HG03442 (cell line): Measurements from ENCODE around the gene ST3GAL4.
"Not testable (repeated sequence)": the region's sequence is repeated elsewhere in the genome, so short reads cannot be mapped to it uniquely, and the experiment has no call there.

Source experiments
- ATAC-seq: cut with Tn5 transposase; IDR thresholded peaks from one replicate; pipeline ENCODE4 v1.9.1; 2021; ENCODE audit warnings: mild to moderate bottlenecking, moderate library complexity; ENCODE audit not compliant: unreplicated experiment

The ST3GAL4 gene

DNA sequence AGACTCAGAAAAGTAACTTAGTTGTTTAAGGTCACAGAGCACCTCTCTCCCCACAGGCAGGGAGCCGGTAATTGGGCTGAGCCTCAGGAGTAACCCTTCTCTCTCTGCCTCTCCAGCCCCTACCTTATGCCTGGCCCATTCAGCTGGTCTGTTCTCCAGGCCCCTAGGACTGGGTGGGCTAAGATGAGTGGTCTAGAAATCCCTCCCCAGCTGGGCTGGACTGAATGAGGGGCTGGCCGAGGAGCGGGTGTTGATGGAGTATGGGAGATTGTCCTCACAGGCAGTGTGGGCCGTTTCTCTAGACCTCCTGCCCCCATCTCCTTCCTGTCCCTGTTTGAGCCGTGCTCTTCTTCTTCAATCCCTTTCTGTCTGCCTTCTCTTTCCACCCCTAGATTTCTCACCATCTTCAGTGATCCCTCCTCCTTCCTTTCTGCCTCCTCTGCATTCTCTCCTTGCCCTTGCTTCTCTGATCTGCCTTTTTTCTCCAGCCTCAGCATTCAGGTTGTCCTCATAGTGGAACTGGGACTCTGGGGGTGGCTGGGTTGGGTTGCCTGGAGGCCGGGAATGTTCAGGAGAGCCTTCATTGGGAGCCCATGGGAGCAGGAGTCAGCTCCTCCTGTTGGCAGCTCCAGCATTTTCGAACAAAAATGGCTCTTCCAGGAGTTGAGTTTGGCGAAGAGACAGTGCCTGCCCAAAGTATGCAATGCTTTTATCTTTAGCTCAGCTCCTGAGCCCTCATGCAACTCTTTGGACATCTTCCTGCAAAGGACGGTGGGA lies 7.6 kb downstream of the ST3GAL4 start:
- no peak for ATAC-seq

GRCh38 chr11:126363706-126364248 lies 8.3 kb downstream of the ST3GAL4 start:
- ATAC-seq: no peak

DNA sequence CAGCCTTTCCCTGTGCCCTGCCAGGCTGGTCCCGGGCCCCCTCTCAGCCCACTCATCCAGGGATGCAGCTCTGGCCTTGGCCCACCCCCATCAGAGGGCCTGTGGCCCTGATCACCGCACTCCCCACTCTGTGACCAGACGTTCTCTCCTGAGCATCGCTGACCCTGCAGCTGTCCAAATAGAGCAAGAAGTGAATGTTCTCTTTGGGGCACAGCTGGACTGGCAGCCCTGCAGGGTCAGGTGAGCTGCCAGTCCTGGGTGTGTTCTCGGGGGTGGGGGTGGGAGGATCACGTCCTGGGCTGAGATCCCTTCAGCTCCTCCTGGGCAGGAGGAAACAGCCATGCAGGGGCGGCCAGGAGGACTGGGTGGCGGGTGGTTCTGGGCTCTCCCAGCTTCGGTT lies 9.2 kb downstream of the ST3GAL4 start:
- not testable (repeated sequence) for ATAC-seq

DNA sequence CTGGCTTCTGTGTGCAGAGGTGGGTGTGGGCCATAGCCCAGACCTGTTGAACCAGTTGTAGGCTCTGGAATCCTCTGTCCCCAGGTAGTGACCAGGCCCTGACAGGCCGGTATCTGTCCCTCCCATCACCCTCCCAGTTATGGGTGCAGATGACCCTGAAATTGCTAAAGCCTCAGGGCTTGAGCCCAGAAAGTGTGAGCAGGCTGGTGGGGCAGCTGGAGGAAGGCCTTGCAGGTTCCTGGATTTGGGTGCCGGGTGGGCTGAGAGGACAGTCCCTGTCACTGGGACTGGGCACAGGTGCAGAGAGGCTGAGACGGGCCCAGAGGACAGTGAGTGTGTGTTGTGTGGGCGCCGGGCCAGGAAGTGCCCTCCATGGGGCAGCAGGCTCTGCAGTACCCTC lies 10.0 kb downstream of the ST3GAL4 start:
- ATAC-seq: not testable (repeated sequence)

GRCh38 chr11:126366064-126366822 lies 10.8 kb downstream of the ST3GAL4 start:
- no peak for ATAC-seq

- not testable (repeated sequence) for ATAC-seq
Measured at GRCh38 chr11:126366823-126367654, 11.6 kb downstream of the ST3GAL4 start.

GRCh38 chr11:126367806-126368205 lies 12.3 kb downstream of the ST3GAL4 start:
- ATAC-seq: not testable (repeated sequence)

DNA sequence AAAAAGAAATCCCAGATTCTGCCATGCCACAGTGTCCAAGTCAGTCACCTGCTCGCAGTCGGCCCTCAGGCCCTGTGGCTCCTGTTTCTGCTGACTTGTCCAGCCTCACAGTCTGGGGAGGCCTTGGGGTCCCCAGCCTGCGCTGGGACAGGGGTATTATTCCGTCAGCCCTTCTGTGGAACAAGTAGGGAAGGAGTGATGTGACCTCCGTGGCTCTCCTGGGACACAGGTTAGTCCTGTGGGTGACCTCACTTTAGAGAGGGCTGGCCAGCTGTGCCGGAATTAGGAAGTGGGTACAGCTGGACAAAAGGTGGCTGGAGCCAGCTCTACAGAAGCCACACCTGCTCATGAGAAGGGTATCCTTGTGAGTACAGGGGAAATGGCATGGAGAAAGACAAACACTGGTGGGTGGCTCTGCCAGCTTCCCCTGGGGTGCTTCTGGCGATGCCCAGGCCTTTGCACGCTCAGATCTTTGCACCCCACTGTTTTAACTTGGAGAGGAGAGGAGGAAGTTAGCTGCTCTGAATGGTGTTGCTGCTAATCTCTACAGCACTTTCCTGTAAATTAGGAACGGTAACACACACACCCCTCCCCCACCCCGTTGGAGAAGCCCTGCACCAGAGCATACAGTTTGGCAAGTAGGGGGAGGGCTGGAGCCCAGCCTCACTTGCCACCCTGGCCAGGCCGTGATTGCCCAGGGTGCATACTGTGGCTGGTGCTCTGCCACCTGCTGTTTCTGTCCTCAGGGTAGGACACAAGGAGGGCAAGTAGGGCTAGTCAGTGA lies 13.0 kb downstream of the ST3GAL4 start:
- not testable (repeated sequence) for ATAC-seq

- ATAC-seq: no peak
Measured at GRCh38 chr11:126370016-126370415, 14.5 kb downstream of the ST3GAL4 start.

DNA sequence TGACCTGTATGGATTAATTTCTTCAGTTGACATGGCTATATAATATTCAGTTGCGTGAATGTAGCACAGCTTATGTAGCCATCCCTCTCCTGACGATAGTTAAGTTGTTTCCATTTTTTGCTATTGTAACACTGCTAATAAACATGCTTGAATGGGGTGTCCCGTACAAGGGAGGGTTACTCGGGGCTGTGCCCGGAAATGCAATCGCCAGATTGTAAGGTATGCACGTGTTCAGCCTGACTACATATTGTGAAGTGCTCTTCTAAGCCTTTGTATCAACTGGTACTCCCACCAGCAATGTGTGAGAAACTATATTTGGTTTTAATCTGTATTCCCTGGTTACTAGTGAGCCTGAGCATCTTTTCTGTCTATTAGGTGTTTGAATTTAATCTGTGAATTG lies 16.1 kb downstream of the ST3GAL4 start:
- no peak for ATAC-seq

- not testable (repeated sequence) for ATAC-seq
Measured at GRCh38 chr11:126373389-126374066, 18.0 kb downstream of the ST3GAL4 start.

GRCh38 chr11:126374562-126375300 lies 19.2 kb downstream of the ST3GAL4 start:
- not testable (repeated sequence) for ATAC-seq

DNA sequence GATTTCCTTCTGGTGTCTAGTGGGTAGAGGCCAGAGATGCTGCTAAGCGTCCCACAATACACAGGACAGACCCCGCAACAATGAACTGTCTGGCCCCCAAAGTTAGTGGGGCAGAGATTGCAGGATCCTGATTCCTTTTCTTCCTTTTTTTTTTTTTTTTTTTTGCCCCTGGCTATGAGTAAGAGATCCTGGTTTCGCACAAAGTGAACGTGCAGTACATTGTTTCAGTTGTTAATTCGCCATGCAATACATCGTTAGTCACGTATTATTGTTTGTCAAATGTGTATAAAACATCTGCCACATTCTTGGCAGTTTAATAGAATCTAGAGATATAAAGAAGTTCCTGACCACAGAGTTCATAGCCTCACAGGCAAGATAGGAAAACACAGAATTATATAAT lies 20.2 kb downstream of the ST3GAL4 start:
- ATAC-seq: no peak

GRCh38 chr11:126378763-126379162 lies 23.3 kb downstream of the ST3GAL4 start:
- ATAC-seq: no peak

DNA sequence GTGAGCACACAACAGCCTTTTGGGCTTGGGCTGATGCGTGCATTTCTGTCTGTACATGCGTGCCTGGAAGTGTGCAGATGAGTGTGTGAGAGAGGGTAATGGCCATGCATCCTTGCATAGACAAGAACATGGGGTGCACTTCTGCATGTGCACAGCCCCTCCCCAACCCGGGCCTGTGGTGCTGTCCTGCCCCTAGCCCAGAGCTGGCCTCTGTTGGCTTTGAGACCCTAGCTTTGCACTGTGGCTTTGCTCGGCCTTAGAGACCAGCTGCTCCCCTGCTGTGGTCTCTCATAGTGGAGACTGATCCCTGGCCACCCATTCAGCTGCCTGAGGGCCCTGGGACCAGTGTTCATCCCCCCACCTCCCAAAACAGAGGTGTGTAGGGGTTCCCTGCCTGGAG lies 25.4 kb downstream of the ST3GAL4 start:
- no peak for ATAC-seq

- ATAC-seq: not testable (repeated sequence)
Measured at GRCh38 chr11:126381960-126382359, 26.5 kb downstream of the ST3GAL4 start.

DNA sequence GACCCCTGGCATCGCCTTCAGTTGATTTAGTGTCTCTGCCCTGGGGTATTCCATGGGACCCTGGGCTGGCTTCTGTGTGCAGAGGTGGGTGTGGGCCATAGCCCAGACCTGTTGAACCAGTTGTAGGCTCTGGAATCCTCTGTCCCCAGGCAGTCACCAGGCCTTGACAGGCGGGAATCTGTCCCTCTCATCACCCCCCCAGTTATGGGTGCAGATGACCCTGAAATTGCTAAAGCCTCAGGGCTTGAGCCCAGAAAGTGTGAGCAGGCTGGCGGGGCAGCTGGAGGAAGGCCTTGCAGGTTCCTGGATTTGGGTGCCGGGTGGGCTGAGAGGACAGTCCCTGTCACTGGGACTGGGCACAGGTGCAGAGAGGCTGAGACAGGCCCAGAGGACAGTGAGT lies 27.2 kb downstream of the ST3GAL4 start:
- ATAC-seq: not testable (repeated sequence)

DNA sequence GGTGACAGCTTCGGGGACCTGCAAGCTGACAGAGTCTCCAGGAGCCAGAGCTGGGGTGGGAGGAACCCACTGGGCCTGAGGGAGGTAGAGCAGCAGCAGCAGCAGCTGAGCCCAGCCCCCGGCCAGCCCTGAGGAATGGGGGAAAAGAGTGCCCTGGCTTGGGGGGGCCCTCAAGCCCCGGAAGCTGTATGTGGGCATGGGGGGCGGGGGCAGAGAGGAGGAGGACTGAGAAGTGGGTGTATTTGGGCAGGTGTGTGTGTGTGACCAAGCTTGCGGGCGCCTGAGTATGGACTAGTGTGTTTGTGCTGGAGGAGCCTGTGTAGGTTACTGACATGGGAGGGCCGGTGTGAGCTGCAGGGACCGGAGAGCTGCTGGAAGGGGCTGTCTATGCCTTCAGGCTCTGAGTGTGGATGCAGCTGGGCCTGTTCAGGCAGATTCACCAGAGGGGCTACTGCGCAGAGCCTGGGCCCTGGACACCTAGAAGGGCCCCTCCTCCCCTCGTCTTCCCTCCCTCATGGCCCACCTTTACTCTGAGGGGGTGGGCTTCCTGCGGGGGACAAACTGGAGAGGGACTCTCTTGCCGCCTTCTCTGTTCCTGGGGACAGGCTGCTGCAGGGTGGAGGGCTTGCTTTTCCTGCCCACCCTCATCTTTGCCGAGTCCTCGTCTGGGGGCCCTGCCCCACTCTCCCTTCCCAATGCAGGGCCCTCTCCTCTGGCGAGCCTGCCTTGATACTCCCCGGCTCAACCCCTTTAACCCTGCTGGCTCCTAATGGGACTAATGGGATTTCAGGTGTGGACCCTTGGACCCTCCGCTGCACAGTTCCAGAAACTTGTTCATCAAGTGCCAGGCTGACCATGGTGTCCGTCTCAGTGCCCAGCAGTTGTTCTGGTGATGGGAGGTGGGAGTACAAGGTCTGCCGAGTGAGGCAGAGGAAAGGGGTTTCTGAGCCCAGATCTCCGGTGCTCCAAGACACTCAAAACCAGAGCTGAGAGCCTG lies 28.2 kb downstream of the ST3GAL4 start:
- ATAC-seq: no peak
